GM11168 (cell line): Measurements from ENCODE around the gene STT3B.
"Not testable (repeated sequence)": the region's sequence is repeated elsewhere in the genome, so short reads cannot be mapped to it uniquely, and the experiment has no call there.

ENCODE experiments used
- in situ Hi-C: fragments of 300-500 bp; cut with MboI; formaldehyde crosslinking; loops from one replicate; pipeline ENCODE4 v1.12.0; 2022; ENCODE audit warnings: low sequenced_read_pairs; ENCODE audit not compliant: unreplicated experiment

Gene STT3B

DNA sequence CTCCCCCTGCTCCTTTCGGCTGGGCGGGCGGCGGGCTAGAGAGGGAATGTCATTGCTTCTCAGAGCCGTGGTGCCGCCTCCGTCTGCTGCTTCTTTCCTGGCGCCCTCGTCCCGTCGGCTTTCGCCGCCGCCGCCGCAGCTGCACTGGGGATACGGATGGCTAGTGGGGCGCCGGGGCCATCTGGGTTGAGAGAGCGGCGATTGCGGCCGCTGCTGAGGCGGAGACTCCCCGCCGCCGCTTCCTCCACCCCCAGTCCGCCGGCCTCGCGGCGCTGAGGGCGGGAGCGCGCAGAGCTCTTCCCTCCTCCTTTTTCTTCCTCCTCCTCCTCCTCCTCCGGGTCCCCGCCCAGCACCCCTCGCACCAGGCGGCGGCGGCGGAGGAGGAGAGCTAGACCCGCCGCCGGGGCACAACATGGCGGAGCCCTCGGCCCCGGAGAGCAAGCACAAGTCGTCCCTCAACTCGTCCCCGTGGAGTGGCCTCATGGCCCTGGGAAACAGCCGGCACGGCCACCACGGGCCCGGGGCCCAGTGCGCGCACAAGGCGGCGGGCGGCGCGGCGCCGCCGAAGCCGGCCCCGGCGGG, at the start of gene STT3B:
TSS of gene STT3B (plus strand) at position 339 of the 582 bp plus-strand sequence. CDS start at position 413, 74 bp downstream.
- in situ Hi-C loops: no loop called here

- in situ Hi-C loops: no loop called here
Observed at GRCh38 chr3:31483776-31484175, 48.9 kb upstream of the STT3B start.

GRCh38 chr3:31485196-31485595, 47.5 kb upstream of the STT3B start:
- in situ Hi-C loops: no loop called here

DNA sequence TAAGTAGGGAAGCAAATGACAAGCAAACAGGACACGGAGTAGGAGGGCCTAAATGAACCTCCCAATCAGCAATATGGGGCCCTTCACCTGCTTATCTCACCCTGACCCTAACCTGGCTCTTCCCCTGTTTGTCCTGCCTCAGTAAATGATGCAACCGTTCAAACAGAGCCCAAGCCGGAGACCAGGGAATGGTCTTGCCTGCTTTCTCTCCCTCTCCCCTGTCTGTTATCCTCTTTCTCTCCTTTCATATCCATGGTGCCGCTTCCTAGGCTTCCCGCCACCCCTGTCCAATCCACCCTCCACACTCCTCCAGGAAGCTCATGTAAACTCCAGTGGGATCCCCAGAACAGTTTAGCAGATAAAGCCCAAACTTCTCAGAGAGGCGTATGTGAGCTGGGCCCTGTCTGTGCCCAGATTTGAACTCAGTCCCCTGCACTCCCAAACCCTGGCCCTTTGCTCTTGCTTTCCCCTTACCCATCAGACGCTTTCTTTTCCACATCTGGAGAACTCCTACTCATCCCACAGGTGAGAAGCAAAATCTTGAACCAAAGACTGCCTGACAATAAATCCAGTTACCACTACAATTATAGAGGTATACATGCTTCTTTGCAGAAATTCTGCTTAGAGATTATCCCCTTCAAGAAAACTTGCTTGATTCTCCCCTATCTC, 45.7 kb upstream of the STT3B start:
- in situ Hi-C loops: no loop called here

DNA sequence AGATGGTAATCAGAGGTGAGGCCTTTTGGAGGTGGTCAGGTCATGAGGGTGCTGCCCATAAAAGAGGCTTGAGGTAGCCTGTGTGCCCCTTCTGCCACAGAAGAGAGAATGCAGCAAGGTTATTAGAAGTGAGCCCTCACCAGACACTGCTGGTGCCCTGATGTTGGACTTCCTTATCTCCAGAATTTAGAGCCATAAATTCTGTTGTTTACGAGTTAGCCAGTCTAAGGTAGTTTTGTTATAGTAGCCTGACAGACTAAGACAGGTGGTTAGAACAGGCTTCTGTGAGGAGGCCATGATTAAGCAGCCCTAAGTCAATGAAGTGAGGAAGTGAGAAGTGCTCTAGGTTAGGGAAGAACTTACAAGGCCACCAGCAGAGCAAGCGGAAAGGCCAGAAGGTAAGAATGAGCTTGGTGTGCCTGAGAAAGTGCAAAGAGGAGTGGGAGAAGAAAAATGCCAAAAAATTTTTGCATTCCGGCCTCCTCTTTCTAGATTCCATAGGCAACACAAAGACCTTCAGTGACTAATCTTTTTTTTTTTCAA, 44.2 kb upstream of the STT3B start:
- in situ Hi-C loops: no loop called here

GRCh38 chr3:31490502-31490901, 42.2 kb upstream of the STT3B start:
- in situ Hi-C loops: no loop called here

GRCh38 chr3:31491660-31492059, 41.1 kb upstream of the STT3B start:
- in situ Hi-C loops: no loop called here

GRCh38 chr3:31493149-31493548, 39.6 kb upstream of the STT3B start:
- in situ Hi-C loops: no loop called here

- in situ Hi-C loops: no loop called here
Observed at GRCh38 chr3:31495971-31496665, 36.6 kb upstream of the STT3B start.

DNA sequence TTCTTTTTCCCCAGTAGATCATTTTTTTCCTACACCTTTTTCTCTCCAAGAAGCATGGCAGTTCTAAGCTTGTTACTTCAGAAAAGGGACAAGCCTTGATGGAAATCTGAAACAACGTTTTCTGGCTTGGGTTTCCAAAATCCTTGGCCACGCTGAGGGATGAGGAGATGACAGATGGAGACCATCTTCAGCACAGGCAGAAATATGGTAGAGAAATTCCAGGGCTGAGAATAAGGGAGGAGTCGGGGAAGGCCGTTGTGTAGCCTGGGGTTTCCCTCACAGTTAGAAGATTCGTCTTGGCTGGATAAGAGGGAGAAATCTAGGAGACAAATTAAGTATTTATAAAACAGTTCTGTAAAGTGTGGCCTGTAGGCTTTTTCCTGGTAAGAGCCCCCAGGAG, 33.9 kb upstream of the STT3B start:
- in situ Hi-C loops: no loop called here

DNA sequence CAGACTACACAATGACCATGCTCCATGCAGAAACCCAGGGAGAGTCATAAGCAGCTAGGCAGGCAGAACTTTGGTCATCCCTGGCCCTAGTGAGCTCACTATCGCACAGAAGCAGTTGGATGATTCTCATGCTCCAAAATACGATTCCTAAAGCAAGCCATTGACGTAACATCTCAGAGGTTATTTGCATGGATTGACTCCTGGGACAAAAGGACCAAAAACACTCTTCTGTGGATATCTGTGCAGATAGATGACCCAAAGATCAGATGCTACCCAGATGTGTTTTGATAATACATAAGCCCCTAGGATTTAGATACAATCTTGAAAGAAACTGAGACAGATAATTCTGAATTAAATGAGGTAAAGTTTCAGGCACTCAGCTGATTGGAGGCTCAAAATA, 33.4 kb upstream of the STT3B start:
- in situ Hi-C loops: no loop called here

- in situ Hi-C loops: no loop called here
Observed at GRCh38 chr3:31502803-31503221, 29.9 kb upstream of the STT3B start.

DNA sequence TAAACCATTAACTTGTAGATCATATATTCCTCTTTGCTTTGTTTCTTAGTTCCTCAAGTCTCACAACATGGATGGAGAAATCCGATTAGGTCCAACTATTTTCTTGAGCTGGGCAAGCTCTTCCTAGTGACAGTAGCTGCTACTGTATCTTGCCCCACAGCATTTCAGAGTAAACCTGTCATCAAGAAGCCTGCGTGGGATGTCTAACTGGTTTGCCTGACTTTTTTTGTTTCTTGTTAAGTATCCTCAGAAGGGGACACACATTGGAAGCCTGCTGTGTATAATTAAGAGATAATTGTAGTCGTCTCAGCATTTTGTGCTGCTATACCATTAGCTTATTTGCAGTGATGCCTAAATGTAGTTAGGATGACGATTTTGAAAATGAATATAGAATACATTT, 29.3 kb upstream of the STT3B start:
- in situ Hi-C loops: no loop called here

DNA sequence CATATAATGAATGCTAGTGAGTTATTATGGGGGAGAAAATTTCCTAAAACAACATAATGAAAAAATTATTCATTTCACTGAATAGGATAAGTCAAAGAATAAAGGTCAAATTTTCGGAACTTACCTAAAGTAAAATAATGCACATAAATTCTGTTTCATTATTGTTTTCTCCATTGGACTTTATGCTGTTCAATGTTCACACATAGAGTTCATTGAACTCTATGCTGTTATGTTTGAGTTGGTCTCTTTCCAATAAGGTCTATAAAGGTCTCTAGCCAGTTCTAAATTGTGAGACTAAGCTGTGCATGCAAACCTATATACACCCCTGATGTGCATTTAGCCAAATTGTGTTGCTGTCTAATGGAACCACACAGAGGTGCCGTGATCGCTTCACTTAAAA, 28.5 kb upstream of the STT3B start:
- in situ Hi-C loops: no loop called here

GRCh38 chr3:31505371-31506048, 27.2 kb upstream of the STT3B start:
- in situ Hi-C loops: no loop called here

DNA sequence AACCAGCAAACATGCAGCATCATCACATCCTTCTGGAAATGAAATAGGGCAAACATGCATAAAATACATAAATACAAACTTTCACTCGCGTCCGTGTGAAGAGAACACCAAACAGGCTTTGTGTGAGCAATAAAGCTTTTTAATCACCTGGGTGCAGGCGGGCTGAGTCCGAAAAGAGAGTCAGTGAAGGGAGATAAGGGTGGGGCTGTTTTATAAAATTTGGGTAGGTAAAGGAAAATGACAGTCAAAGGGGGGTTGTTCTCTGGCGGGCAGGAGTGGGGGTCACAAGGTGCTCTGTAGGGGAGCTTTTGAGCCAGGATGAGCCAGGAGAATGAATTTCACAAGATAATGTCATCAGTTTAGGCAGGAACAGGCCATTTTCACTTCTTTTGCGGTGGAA, 26.2 kb upstream of the STT3B start:
- in situ Hi-C loops: not testable (repeated sequence)

DNA sequence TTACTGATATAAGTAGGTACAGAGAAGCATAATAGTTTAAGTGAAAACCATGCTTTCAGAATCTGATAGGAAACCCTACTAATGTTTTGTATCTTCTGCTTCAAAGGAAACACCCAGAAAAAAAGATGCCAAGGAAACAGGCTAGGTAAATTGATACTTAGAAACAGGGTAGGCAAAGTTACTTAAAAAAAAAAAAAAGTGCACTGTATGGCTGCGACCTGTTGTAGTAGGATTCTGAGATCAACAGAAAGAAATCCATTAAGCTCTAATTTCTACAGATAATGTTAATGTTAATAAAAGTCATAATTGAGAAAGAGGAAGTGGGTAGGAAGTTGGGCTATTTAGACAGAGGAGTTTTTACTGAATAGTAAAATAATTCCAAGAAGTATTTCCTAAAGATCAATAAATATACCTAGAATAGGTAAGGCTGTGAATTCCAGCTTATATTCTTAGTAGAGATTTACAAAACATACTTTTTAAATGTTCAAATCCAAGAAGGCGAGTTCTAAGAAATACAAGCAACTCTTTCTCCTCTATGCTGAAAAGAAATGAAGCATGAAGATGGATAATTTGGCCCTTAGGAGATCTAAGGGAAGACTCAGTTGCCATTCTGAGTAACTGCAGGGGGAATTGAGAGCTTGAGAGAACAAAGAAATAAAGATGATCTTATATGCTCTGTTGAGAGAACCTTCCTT, 24.1 kb upstream of the STT3B start:
- in situ Hi-C loops: no loop called here

- in situ Hi-C loops: no loop called here
Observed at GRCh38 chr3:31509147-31509728, 23.5 kb upstream of the STT3B start.

DNA sequence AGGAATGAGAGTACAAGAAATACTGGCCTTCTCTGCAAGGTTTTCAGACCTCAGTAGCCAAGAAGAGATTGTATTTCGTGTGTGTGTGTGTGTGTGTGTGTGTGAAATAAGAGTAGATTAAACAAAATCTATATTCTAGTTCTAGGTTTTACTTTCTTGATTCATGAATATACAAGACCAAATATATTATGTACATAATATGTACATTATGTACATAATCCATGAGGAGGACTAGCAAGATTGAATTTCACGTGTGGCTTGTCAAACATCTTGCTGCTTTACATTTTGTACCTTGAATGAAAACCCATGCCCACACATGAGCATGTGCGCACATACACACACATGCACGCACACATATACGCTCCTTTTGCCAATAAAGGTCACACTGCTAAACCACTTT, 18.2 kb upstream of the STT3B start:
- in situ Hi-C loops: loop anchor here (5.0 kb wide), 1 partner anchor 62 kb away; no protein-coding TSS in a partner anchor
